HG02588 (cell line): ENCODE results near the gene CDK13.
"Not testable (repeated sequence)": the region's sequence is repeated elsewhere in the genome, so short reads cannot be mapped to it uniquely, and the experiment has no call there.

Experiments used
- ATAC-seq: cut with Tn5 transposase; IDR thresholded peaks from one replicate; pipeline ENCODE4 v1.9.1; 2021; ENCODE audit warnings: mild to moderate bottlenecking, moderate library complexity; ENCODE audit not compliant: unreplicated experiment

The CDK13 gene

GRCh38 chr7:40145596-40146130 lies 195.6 kb downstream of the CDK13 start:
- not testable (repeated sequence) for ATAC-seq

- no peak for ATAC-seq
Measured at GRCh38 chr7:40147371-40148246, 197.6 kb downstream of the CDK13 start.

- not testable (repeated sequence) for ATAC-seq
Measured at GRCh38 chr7:40148247-40148580, 198.2 kb downstream of the CDK13 start.

- ATAC-seq = no peak
Measured at GRCh38 chr7:40148671-40149070, 198.6 kb downstream of the CDK13 start.
